ENCODE data around the gene INAVA. TPM values are rescaled to one million over a fixed set of nuclear protein-coding genes. Genes with fewer than 3 reads are reported as not detected.

INAVA gene
- total and polyA plus RNA-seq, 2 donors (not counting 1 experiment from before 2014, with no cell fraction given): 0.02 TPM; not detected in 1

DNA sequence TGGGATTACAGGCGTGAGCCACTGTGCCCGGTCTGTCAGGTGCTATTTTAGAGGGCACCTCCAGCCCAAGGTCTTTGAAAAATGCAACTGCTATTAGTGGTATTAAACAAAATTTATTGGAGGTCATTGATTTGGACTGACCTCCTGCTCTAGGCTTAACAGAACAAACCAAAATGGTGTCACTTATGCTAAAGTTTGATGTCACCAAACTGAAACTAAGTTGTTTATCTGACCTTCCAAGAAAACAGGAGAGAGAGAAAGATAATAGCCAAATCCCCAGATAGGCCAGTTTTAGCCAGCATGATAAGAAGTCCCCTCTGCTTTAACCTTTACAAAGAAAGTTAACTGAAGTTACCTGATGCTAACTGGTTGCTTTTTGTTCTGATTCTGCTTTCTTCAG is 8.1 kb upstream of the INAVA start:
- peaks cover 4% of the 10 kb centered on the region for H3K27me3 ChIP-seq (ENCODE audit: control insufficient read depth, insufficient read depth, low read length)

DNA sequence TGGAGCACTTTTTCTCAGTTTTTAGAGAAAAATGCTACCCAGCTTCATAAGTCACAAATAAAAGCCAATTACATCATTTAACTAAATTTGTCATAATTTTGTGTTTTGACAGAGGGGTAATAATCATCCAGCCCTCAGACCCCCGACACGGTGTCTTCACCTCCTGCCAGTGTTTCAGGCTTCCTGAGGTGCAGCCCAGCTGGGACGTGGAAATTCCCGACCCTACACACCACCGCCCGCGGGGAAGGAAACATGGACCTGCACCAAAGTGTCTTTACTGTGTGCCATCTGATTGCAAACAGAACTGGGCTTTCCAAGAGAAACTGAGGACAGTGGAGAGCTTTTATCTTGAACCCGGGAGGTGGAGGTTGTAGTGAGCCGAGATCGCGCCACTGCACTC is 7.7 kb upstream of the INAVA start:
- Histone ChIP-seq H3K79me2 (ENCODE audit: control insufficient read depth, insufficient read depth, low read length) (no peaks in the 10 kb centered on the region), H3K27ac (ENCODE audit: insufficient read depth, low read length) (no peak overlapping the region), H2AFZ (ENCODE audit: low read length) (no peak overlapping the region), H3K4me2 (ENCODE audit: extremely low read depth, insufficient read depth, low read length) (no peak overlapping the region), H3K4me3 (replicated peaks in 1 of 4; ENCODE audit: control extremely low read depth in 1 of 4, insufficient read depth in 1 of 4, low read depth in 3 of 4, low read length in 4 of 4) (no peak overlapping the region), H4K20me1 (ENCODE audit: control insufficient read depth, extremely low read depth, insufficient read depth, low read length) (no peaks in the 10 kb centered on the region), H3K27me3 (ENCODE audit: control insufficient read depth, insufficient read depth, low read length) (peaks cover 8% of the 10 kb centered on the region), H3K9me3 (ENCODE audit: control insufficient read depth, insufficient read depth, low read depth, low read length) (no peaks in the 10 kb centered on the region), H3K36me3 (ENCODE audit: control insufficient read depth, insufficient read depth, low read length) (no peaks in the 10 kb centered on the region), H3K9ac (ENCODE audit: insufficient read depth, low read length) (no peak overlapping the region), H3K4me1 (ENCODE audit: control insufficient read depth, extremely low read depth, insufficient read depth, low read length) (no peaks in the 10 kb centered on the region)
- DNase-seq (ENCODE audit: low read depth in 2 of 2): no peak
- no peak for TF ChIP-seq EZH2 (IDR thresholded peaks at IDR 0.05; ENCODE audit: low read length, missing control alignments)
- TF ChIP-seq, protein P1, sequence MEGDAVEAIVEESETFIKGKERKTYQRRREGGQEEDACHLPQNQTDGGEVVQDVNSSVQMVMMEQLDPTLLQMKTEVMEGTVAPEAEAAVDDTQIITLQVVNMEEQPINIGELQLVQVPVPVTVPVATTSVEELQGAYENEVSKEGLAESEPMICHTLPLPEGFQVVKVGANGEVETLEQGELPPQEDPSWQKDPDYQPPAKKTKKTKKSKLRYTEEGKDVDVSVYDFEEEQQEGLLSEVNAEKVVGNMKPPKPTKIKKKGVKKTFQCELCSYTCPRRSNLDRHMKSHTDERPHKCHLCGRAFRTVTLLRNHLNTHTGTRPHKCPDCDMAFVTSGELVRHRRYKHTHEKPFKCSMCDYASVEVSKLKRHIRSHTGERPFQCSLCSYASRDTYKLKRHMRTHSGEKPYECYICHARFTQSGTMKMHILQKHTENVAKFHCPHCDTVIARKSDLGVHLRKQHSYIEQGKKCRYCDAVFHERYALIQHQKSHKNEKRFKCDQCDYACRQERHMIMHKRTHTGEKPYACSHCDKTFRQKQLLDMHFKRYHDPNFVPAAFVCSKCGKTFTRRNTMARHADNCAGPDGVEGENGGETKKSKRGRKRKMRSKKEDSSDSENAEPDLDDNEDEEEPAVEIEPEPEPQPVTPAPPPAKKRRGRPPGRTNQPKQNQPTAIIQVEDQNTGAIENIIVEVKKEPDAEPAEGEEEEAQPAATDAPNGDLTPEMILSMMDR (conservative IDR thresholded peaks at IDR 0.05 in 1 of 2, IDR thresholded peaks at IDR 0.05 in 1 of 2; ENCODE audit: low read depth in 1 of 2, low read length in 2 of 2): no peak

More for the DNA sequence above, 8.1 kb upstream of the INAVA start:
- no peaks in the 10 kb centered on the region for H3K36me3 ChIP-seq (ENCODE audit: control insufficient read depth, insufficient read depth, low read length)
- H3K9ac ChIP-seq (ENCODE audit: insufficient read depth, low read length): no peak overlapping the region
- no peak overlapping the region for H3K27ac ChIP-seq (ENCODE audit: insufficient read depth, low read length)
- no peak overlapping the region for H3K4me3 ChIP-seq (replicated peaks in 1 of 4; ENCODE audit: control extremely low read depth in 1 of 4, insufficient read depth in 1 of 4, low read depth in 3 of 4, low read length in 4 of 4)
- no peaks in the 10 kb centered on the region for H4K20me1 ChIP-seq (ENCODE audit: control insufficient read depth, extremely low read depth, insufficient read depth, low read length)
- no peaks in the 10 kb centered on the region for H3K79me2 ChIP-seq (ENCODE audit: control insufficient read depth, insufficient read depth, low read length)
- DNase-seq (ENCODE audit: low read depth in 2 of 2): no peak
- no peaks in the 10 kb centered on the region for H3K4me1 ChIP-seq (ENCODE audit: control insufficient read depth, extremely low read depth, insufficient read depth, low read length)
- H3K4me2 ChIP-seq (ENCODE audit: extremely low read depth, insufficient read depth, low read length): no peak overlapping the region
- H3K9me3 ChIP-seq (ENCODE audit: control insufficient read depth, insufficient read depth, low read depth, low read length): no peaks in the 10 kb centered on the region
- H2AFZ ChIP-seq (ENCODE audit: low read length): no peak overlapping the region
- TF ChIP-seq EZH2 (IDR thresholded peaks at IDR 0.05; ENCODE audit: low read length, missing control alignments): no peak
- TF ChIP-seq, protein P1 (conservative IDR thresholded peaks at IDR 0.05 in 1 of 2, IDR thresholded peaks at IDR 0.05 in 1 of 2; ENCODE audit: low read depth in 1 of 2, low read length in 2 of 2): no peak

DNA sequence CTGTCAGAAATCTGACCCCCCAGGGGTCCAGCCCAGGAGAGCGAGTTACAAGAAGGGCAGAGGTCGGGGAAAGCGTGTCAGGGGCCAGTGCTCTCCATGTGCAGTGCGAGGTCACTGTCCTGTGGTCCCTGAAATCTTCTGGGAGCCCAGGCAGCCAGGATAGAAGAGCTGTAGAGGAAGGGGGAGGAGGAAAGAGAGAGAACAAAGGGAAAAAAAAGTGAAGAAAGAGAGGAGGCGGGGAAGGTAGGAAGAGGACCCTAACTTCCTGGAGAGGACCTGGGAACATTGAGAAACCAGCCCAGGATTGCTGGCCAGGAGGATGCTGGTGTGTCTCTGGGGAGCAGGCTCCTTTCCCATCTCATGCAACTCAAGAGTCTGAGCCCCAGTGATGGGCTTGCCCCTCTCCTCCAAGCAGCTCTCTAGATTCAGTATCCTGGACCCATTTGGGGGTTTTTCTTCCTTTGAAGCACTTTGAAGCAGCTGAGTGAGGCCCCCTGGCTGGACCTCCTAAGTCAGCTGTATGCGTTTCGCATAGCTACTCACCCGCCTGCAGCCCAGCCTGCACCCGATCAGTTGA is 6.8 kb upstream of the INAVA start:
- Histone ChIP-seq H3K4me3 (replicated peaks in 1 of 4; ENCODE audit: control extremely low read depth in 1 of 4, insufficient read depth in 1 of 4, low read depth in 3 of 4, low read length in 4 of 4) (no peak overlapping the region), H4K20me1 (ENCODE audit: control insufficient read depth, extremely low read depth, insufficient read depth, low read length) (no peaks in the 10 kb centered on the region), H3K9ac (ENCODE audit: insufficient read depth, low read length) (no peak overlapping the region), H3K4me1 (ENCODE audit: control insufficient read depth, extremely low read depth, insufficient read depth, low read length) (no peaks in the 10 kb centered on the region), H3K79me2 (ENCODE audit: control insufficient read depth, insufficient read depth, low read length) (no peaks in the 10 kb centered on the region), H3K4me2 (ENCODE audit: extremely low read depth, insufficient read depth, low read length) (no peak overlapping the region), H3K9me3 (ENCODE audit: control insufficient read depth, insufficient read depth, low read depth, low read length) (no peaks in the 10 kb centered on the region), H3K36me3 (ENCODE audit: control insufficient read depth, insufficient read depth, low read length) (no peaks in the 10 kb centered on the region), H3K27me3 (ENCODE audit: control insufficient read depth, insufficient read depth, low read length) (peaks cover 16% of the 10 kb centered on the region), H3K27ac (ENCODE audit: insufficient read depth, low read length) (no peak overlapping the region), H2AFZ (ENCODE audit: low read length) (no peak overlapping the region)
- TF ChIP-seq EZH2 (IDR thresholded peaks at IDR 0.05; ENCODE audit: low read length, missing control alignments): no peak
- TF ChIP-seq, protein P1 (conservative IDR thresholded peaks at IDR 0.05 in 1 of 2, IDR thresholded peaks at IDR 0.05 in 1 of 2; ENCODE audit: low read depth in 1 of 2, low read length in 2 of 2): no peak
- DNase-seq (ENCODE audit: low read depth in 2 of 2): no peak
